Skeletal muscle cell (primary cell): Measurements from ENCODE around the gene BLTP2.
"Not testable (repeated sequence)": the region's sequence is repeated elsewhere in the genome, so short reads cannot be mapped to it uniquely, and the experiment has no call there.

ENCODE experiments used
- DNase-seq: peaks from one replicate; pipeline ENCODE4 v3.0.0-alpha.2; 2010; ENCODE audit warnings: low read depth
- H3K4me3 ChIP-seq: 2 replicates; pipeline ENCODE4 v1.5.1; 2011; ENCODE audit warnings: low read depth, mild to moderate bottlenecking, control low read depth, low read length, moderate library complexity

Gene BLTP2

DNA sequence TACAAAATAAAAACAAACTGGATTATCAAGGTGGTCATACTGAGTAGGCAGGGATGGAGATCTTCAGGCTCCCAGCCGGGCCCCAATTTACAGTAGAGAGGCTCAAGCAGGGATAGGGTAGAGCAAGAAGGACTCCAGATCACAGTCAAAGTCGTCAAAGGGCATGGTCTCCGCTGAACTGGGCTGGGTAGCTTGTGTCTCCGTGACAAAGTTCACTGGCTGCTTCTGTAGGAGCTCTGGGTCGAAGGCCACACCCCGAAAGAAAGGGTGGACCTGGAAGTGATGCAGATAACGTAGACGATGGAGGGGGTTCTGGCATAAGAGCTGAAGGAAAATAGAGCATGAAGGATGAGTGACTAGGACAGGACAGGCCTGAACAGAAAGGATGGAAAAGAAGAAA is 34.6 kb downstream of the BLTP2 start:
- H3K4me3 ChIP-seq: no peak overlapping the region
- DNase-seq: no peak

DNA sequence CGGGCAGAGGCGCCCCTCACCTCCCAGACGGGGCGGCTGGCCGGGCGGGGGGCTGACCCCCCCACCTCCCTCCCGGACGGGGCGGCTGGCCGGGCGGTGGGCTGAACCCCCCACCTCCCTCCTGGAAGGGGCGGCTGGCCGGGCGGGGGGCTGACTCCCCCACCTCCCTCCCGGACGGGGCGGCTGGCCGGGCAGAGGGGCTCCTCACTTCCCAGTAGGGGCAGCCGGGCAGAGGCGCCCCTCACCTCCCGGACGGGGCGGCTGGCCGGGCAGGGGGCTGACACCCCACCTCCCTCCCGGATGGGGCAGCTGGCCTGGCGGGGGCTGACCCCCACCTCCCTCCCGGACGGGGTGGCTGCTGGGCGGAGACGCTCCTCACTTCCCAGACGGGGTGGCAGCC is 40.9 kb downstream of the BLTP2 start:
- DNase-seq, H3K4me3 ChIP-seq: not testable (repeated sequence)

DNA sequence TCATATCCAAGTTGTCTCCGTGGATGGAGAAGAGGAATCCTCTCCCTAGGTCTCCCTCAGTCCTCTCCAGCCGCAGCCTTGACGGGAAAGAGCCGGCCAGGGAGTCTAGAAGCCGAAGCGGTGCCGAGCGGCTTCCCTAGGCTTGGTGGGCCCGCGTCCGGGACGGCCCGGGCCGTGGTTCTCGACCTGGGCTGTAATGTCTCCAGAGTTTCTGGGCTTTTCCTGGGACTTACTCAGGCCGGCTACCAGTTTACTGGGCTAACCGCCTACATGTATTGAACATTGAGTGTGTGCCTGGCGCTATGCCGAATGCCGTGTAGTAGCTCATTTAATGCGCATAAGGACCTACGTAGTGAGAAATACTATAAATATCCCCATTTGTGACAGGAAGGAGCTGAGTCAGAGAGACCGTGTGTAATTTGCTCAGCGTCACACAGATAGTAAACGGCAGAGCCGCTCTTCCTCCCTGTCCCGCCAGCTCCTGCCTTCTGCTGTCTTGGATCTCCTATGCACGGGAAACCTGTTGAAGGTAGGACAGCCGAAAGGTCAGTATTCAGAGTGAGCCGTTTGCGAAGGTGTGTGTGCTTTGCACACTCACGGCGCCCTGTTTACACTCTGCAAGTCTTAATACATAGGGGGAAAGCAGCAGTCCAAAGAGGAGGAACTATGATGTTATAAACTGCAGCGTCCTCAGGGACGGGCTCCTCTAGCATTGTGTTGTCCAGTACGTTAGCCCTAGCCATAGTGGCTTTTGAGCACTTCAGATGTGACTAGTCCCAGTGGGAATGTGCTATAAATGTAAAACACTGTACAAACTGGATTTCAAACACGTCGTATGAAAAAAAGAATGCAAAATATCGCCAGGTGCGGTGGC is 45.4 kb downstream of the BLTP2 start:
- DNase-seq: peak; percentile 74
- H3K4me3 ChIP-seq: peak overlapping the region; percentile 82

DNA sequence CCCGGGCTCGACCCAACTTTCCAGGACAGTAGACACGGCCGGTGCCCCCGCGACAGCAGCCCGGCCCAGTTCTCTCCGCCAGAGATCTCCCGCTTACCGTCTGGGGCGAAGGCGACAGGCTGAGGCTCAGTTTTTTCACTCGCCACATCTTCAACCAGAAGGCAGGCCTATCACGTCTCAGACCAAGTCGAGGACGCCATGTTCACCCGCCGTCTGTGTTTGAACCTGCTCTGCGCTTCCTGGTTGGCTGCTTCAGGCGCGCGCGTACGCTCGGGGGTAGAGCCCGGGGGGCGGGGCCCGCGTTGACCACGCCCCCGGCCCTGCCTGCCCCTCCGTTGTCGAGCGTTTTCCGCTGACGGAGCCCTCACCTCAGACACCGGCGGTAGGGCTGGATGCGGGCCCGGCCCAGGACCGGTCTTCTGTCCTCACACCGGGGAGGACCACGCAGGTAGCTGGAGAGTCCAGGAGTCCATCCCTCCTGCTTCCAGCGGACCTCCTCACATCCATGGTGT is 46.1 kb downstream of the BLTP2 start, which contains the start of gene SPAG5:
SPAG5 (minus strand) TSS at position 227 of the 512 bp plus-strand sequence; CDS start at position 148, 79 bp downstream.
- DNase-seq: peak; percentile 72
- H3K4me3 ChIP-seq: peak within 1 kb of the TSS; percentile 82

DNA sequence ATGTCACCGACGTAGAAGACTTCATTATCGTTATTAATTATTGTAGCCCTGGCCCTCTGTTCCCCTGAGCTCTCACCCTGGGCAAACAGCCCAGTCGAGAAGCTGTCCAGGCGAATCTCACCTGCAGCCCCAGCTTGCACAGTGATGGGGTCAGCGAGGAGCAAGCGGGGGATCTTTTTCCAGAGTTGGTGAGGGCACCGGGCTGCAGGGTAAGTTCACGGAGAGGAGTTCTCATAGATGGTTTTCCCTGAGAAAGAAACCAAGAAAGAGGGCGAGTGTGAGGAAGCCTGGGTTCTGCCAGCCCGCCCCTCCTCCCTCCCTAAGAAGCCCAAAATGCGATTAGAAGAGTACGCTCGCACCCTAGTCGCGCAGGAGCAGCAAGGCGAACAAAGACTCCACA is 46.6 kb downstream of the BLTP2 start:
- DNase-seq: no peak
- H3K4me3 ChIP-seq: peak overlapping the region; percentile 82

DNA sequence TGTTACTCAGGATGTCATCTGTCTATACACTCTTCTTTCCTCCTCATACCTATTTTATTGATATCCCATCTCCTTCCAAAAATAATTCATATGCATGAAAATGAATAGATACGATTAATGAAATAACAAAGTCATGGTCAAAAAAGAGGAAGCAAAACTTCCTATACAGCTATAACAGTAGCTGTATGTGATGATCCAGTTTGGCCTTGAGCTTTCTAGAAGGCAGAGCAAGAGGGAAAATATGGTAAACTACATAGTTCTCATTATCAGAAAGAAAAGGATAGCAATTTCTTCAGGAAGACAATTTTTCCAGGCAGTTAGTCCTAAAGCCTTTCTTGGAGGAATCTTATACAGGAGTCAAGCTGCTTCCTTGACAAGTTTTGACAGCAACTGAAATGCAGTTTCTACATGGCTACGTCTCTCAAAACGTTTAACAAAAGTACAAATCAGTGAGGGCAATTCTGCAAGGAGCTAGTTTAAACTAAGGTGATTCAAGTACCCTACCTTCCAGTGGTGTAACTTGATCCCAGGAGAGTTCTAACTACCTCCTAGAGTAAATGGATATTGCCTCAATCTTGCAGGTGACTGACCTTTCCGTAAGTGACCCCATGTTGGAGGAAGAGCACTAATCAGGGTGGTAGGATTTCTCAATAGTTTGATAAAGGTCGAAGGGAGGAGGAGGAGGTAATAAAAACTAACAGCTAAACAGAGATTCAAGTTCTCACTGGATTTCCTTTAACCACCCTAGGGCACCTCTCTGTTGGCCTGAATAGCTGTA is 47.2 kb downstream of the BLTP2 start:
- DNase-seq: no peak
- H3K4me3 ChIP-seq: peak overlapping the region; percentile 82
